Measurements from ENCODE around the gene OTP.

OTP gene

GRCh38 chr5:77637998-77638762 is at the start of gene OTP:
TSS of gene OTP (minus strand) at chr5:77638713. CDS start at chr5:77638549, 164 bp downstream.
- TF ChIP-seq ZC3H10 (CRISPR knock-in tag; IDR thresholded peaks at IDR 0.05) (no peak), CSDC2 (CRISPR knock-in tag; IDR thresholded peaks at IDR 0.05) (no peak), OSR1 (CRISPR knock-in tag; IDR thresholded peaks at IDR 0.05) (no peak), ZNF8 (CRISPR knock-in tag; IDR thresholded peaks at IDR 0.05) (no peak), TOX (CRISPR knock-in tag; IDR thresholded peaks at IDR 0.05; ENCODE audit: borderline replicate concordance) (no peak), ZNF70 (CRISPR knock-in tag; IDR thresholded peaks at IDR 0.05) (no peak), GLIS3 (CRISPR knock-in tag; IDR thresholded peaks at IDR 0.05) (no peak)
- TF ChIP-seq, protein P1, sequence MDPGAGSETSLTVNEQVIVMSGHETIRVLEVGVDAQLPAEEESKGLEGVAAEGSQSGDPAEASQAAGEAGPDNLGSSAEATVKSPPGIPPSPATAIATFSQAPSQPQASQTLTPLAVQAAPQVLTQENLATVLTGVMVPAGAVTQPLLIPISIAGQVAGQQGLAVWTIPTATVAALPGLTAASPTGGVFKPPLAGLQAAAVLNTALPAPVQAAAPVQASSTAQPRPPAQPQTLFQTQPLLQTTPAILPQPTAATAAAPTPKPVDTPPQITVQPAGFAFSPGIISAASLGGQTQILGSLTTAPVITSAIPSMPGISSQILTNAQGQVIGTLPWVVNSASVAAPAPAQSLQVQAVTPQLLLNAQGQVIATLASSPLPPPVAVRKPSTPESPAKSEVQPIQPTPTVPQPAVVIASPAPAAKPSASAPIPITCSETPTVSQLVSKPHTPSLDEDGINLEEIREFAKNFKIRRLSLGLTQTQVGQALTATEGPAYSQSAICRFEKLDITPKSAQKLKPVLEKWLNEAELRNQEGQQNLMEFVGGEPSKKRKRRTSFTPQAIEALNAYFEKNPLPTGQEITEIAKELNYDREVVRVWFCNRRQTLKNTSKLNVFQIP (CRISPR knock-in tag; IDR thresholded peaks at IDR 0.05; ENCODE audit: borderline replicate concordance, low read depth), result no peak
- ATAC-seq, result no peak

- ATAC-seq, result no peak
Observed at GRCh38 chr5:77683171-77683732, 44.7 kb upstream of the OTP start.

GRCh38 chr5:77670526-77670925 is 32.0 kb upstream of the OTP start:
- no peak for ATAC-seq
- TF ChIP-seq, protein P2, sequence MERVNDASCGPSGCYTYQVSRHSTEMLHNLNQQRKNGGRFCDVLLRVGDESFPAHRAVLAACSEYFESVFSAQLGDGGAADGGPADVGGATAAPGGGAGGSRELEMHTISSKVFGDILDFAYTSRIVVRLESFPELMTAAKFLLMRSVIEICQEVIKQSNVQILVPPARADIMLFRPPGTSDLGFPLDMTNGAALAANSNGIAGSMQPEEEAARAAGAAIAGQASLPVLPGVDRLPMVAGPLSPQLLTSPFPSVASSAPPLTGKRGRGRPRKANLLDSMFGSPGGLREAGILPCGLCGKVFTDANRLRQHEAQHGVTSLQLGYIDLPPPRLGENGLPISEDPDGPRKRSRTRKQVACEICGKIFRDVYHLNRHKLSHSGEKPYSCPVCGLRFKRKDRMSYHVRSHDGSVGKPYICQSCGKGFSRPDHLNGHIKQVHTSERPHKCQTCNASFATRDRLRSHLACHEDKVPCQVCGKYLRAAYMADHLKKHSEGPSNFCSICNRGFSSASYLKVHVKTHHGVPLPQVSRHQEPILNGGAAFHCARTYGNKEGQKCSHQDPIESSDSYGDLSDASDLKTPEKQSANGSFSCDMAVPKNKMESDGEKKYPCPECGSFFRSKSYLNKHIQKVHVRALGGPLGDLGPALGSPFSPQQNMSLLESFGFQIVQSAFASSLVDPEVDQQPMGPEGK (CRISPR knock-in tag; IDR thresholded peaks at IDR 0.05; ENCODE audit: borderline replicate concordance), result no peak
- TF ChIP-seq TCF4 (CRISPR knock-in tag; IDR thresholded peaks at IDR 0.05; ENCODE audit: borderline replicate concordance) (no peak), ZFP30 (CRISPR knock-in tag; IDR thresholded peaks at IDR 0.05) (no peak), ZFP3 (CRISPR knock-in tag; IDR thresholded peaks at IDR 0.05) (no peak), CREB5 (CRISPR knock-in tag; IDR thresholded peaks at IDR 0.05; ENCODE audit: low read depth) (no peak)
- TF ChIP-seq, protein P3, sequence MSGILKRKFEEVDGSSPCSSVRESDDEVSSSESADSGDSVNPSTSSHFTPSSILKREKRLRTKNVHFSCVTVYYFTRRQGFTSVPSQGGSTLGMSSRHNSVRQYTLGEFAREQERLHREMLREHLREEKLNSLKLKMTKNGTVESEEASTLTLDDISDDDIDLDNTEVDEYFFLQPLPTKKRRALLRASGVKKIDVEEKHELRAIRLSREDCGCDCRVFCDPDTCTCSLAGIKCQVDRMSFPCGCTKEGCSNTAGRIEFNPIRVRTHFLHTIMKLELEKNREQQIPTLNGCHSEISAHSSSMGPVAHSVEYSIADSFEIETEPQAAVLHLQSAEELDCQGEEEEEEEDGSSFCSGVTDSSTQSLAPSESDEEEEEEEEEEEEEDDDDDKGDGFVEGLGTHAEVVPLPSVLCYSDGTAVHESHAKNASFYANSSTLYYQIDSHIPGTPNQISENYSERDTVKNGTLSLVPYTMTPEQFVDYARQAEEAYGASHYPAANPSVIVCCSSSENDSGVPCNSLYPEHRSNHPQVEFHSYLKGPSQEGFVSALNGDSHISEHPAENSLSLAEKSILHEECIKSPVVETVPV (CRISPR knock-in tag; IDR thresholded peaks at IDR 0.05), result no peak

More at GRCh38 chr5:77683171-77683732, 44.7 kb upstream of the OTP start:
- TF ChIP-seq CSDC2 (CRISPR knock-in tag; IDR thresholded peaks at IDR 0.05), result no peak
- TF ChIP-seq OSR1 (CRISPR knock-in tag; IDR thresholded peaks at IDR 0.05), result no peak
- TF ChIP-seq TSHZ2 (CRISPR knock-in tag; IDR thresholded peaks at IDR 0.05), result no peak
- TF ChIP-seq ZNF70 (CRISPR knock-in tag; IDR thresholded peaks at IDR 0.05), result no peak
- no peak for TF ChIP-seq ZNF8 (CRISPR knock-in tag; IDR thresholded peaks at IDR 0.05)
- TF ChIP-seq GLIS3 (CRISPR knock-in tag; IDR thresholded peaks at IDR 0.05), result no peak
- no peak for TF ChIP-seq ZNF565 (CRISPR knock-in tag; conservative IDR thresholded peaks at IDR 0.05; ENCODE audit: low read depth)
- TF ChIP-seq SNAI2 (CRISPR knock-in tag; IDR thresholded peaks at IDR 0.05), result no peak
- no peak for TF ChIP-seq BACH2 (CRISPR knock-in tag; IDR thresholded peaks at IDR 0.05; ENCODE audit: borderline replicate concordance)
- TF ChIP-seq ZFP30 (CRISPR knock-in tag; IDR thresholded peaks at IDR 0.05), result no peak
- TF ChIP-seq, protein P3 (CRISPR knock-in tag; IDR thresholded peaks at IDR 0.05), result no peak
- no peak for TF ChIP-seq TCF4 (CRISPR knock-in tag; IDR thresholded peaks at IDR 0.05; ENCODE audit: borderline replicate concordance)

Measured in SK-N-SH treated with all-trans-retinoic acid at 6 μM for 48 hours (cell line).